Stomach (tissue), 4 donors: ENCODE measurements around the gene NCKAP5.

ENCODE experiments used
- CTCF ChIP-seq, 7 experiments: fragments of 450-650 bp in 4 of 7; fragments of 200-600 bp in 3 of 7; sonication (generic) in 3 of 7; IDR thresholded peaks; one replicate each; pipeline ENCODE4 v1.5.1; 2016 to 2019; ENCODE audit warnings: antibody characterized with exemption in 7 of 7, control low read depth in 2 of 7, mild to moderate bottlenecking in 1 of 7
- EP300 ChIP-seq: sonication (generic); formaldehyde crosslinking; IDR thresholded peaks from one replicate; pipeline ENCODE4 v1.6.1; 2017; ENCODE audit warnings: antibody characterized with exemption
- POLR2AphosphoS5 ChIP-seq, 3 donors: sonication (generic); formaldehyde crosslinking; IDR thresholded peaks; one replicate each; pipeline ENCODE4 v1.6.1; 2016; ENCODE audit warnings: antibody characterized with exemption in 3 of 3

- no peak for TF ChIP-seq CTCF (IDR thresholded peaks at IDR 0.05)
- TF ChIP-seq POLR2AphosphoS5 (IDR thresholded peaks at IDR 0.05): no peak
- no peak for TF ChIP-seq EP300
These were observed 203.1 kb downstream of the NCKAP5 start for GRCh38 chr2:133365117-133365516.
